Cardiac muscle cell (in vitro differentiated cells and primary cell): Measurements from ENCODE around the gene FANCI. TPM values are rescaled to one million over a fixed set of nuclear protein-coding genes. Genes with fewer than 3 reads are reported as not detected.
A peak's percentile ranks its signal among the peaks of the same experiment; 100 is the strongest.

ENCODE experiments used
- DNase-seq, 2 donors: peaks; one replicate each; pipeline versions ENCODE4 v3.0.0 to v3.0.0-alpha.2; 2010 to 2017; ENCODE audit warnings: low read depth in 1 of 2, low spot score in 1 of 2
- H3K27ac ChIP-seq: fragments of 200-600 bp; sonication (generic); 2 replicates; pipeline ENCODE4 v1.5.1; 2016
- H3K27me3 ChIP-seq: fragments of 200-600 bp; sonication (generic); 2 replicates; pipeline ENCODE4 v1.6.0; 2016; ENCODE audit warnings: control low read depth
- H3K36me3 ChIP-seq: fragments of 200-600 bp; sonication (generic); 2 replicates; pipeline ENCODE4 v1.5.1; 2016; ENCODE audit warnings: control low read depth
- H3K4me1 ChIP-seq: fragments of 200-600 bp; sonication (generic); 2 replicates; pipeline ENCODE4 v1.8.1; 2017; ENCODE audit warnings: low read depth, mild to moderate bottlenecking, mixed run types
- H3K4me3 ChIP-seq: fragments of 200-600 bp; sonication (generic); 2 replicates; pipeline ENCODE4 v1.5.1; 2016; ENCODE audit warnings: mild to moderate bottlenecking
- H3K9me3 ChIP-seq: fragments of 200-600 bp; sonication (generic); 2 replicates; pipeline ENCODE4 v1.5.1; 2017; ENCODE audit warnings: low read depth, mild to moderate bottlenecking, control low read depth
- polyA plus RNA-seq: library from polyadenylated mRNA; unstranded; fragments of >200 nt; fragmentation: Nextera tagmentation; extraction: Ambion mirVana; gene quantifications from 2 replicates; pipeline ENCODE4 v1.2.1, GENCODE V29; 2016
- total RNA-seq: library from RNA; depleted of rRNA; stranded (reverse); fragments of >200 nt; gene quantifications from 2 replicates; pipeline ENCODE4 v1.2.3, GENCODE V29; 2016
- TF ChIP-seq, protein P1 (sequence below): IDR thresholded peaks from 2 replicates; pipeline ENCODE4 v1.5.1; 2012; ENCODE audit warnings: low read depth, mild to moderate bottlenecking, low read length

The FANCI gene
- total and polyA plus RNA-seq, 2 experiments from 2014 or later, result 13.3 to 22.8 TPM

DNA sequence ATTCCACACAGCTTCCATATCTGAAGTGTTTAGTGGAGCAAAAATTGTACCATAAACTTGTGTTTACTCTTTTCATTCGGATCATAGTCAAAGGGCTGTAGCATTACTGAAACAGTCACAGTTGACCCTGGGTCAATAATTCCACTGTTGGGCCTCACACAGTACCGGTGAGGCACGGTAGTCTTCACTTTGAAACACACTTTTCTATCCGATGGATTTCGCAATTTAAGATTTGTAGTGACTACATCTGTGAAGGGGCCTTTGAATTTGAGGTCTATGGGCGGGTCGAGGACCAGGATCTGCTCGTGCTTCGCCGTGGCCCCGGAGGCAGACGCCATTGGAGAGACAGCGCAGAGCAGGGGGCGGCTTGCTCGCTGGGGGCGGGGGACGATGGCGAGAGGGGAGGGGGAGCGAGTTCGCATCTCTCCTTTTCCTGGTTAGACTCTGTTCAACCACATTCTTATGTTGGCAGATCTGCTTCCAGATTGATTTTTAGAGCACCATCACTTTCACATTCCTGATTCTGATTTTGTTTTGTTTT lies 42.2 kb upstream of the FANCI start:
- Histone ChIP-seq H3K9me3 (no peaks in the 10 kb centered on the region), H3K27me3 (no peaks in the 10 kb centered on the region), H3K4me1 (peaks cover 23% of the 10 kb centered on the region), H3K4me3 (no peak overlapping the region), H3K27ac (no peak overlapping the region), H3K36me3 (no peaks in the 10 kb centered on the region)
- TF ChIP-seq, protein P1, sequence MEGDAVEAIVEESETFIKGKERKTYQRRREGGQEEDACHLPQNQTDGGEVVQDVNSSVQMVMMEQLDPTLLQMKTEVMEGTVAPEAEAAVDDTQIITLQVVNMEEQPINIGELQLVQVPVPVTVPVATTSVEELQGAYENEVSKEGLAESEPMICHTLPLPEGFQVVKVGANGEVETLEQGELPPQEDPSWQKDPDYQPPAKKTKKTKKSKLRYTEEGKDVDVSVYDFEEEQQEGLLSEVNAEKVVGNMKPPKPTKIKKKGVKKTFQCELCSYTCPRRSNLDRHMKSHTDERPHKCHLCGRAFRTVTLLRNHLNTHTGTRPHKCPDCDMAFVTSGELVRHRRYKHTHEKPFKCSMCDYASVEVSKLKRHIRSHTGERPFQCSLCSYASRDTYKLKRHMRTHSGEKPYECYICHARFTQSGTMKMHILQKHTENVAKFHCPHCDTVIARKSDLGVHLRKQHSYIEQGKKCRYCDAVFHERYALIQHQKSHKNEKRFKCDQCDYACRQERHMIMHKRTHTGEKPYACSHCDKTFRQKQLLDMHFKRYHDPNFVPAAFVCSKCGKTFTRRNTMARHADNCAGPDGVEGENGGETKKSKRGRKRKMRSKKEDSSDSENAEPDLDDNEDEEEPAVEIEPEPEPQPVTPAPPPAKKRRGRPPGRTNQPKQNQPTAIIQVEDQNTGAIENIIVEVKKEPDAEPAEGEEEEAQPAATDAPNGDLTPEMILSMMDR, result no peak
- no peak for DNase-seq

DNA sequence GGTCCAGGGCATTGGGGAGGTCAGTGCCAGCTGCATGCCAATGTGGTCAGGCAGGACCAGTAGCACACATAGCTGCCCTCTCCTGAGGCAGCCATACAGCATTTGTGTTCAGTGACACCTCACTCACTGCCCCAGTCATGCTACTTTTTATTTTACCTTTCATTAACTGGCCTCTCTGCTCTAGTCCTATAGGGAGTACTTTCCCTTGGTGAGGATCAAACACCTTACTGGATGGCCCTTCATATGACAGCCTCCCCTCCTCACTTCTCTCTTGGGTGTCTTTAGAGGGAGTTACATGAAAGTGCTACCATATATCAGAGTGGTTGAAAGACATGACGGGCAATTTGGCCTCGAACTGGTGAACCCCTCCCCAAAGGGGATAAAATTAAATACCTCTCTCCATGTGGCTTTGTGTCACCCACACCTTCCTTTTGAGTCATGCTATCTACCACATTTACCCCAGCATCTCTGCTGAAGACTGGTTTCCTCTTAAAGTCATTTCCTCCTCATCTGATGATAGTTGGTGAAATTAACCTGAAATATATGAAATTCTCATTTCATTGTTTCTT lies 40.0 kb upstream of the FANCI start:
- DNase-seq, result no peak
- H3K4me3 ChIP-seq, result no peak overlapping the region
- peaks cover 8% of the 10 kb centered on the region for H3K4me1 ChIP-seq
- H3K9me3 ChIP-seq, result no peaks in the 10 kb centered on the region
- H3K36me3 ChIP-seq, result no peaks in the 10 kb centered on the region
- H3K27me3 ChIP-seq, result no peaks in the 10 kb centered on the region
- TF ChIP-seq, protein P1, result no peak
- H3K27ac ChIP-seq, result no peak overlapping the region

- DNase-seq, result no peak
- Histone ChIP-seq H3K9me3 (no peaks in the 10 kb centered on the region), H3K36me3 (no peaks in the 10 kb centered on the region), H3K4me1 (no peaks in the 10 kb centered on the region), H3K27me3 (no peaks in the 10 kb centered on the region), H3K4me3 (no peak overlapping the region), H3K27ac (no peak overlapping the region)
- TF ChIP-seq, protein P1, result no peak
Measured at GRCh38 chr15:89205991-89206585, 37.7 kb upstream of the FANCI start.

GRCh38 chr15:89206908-89207331 lies 36.9 kb upstream of the FANCI start:
- DNase-seq, result peak; percentile 75 to 82
- no peaks in the 10 kb centered on the region for H3K4me1 ChIP-seq
- no peaks in the 10 kb centered on the region for H3K27me3 ChIP-seq
- TF ChIP-seq, protein P1, result peak; percentile 98
- no peaks in the 10 kb centered on the region for H3K9me3 ChIP-seq
- H3K4me3 ChIP-seq, result no peak overlapping the region
- no peaks in the 10 kb centered on the region for H3K36me3 ChIP-seq
- H3K27ac ChIP-seq, result no peak overlapping the region

- no peaks in the 10 kb centered on the region for H3K4me1 ChIP-seq
- H3K27me3 ChIP-seq, result no peaks in the 10 kb centered on the region
- TF ChIP-seq, protein P1, result no peak
- H3K4me3 ChIP-seq, result no peak overlapping the region
- H3K27ac ChIP-seq, result no peak overlapping the region
- DNase-seq, result no peak
- H3K36me3 ChIP-seq, result no peaks in the 10 kb centered on the region
- no peaks in the 10 kb centered on the region for H3K9me3 ChIP-seq
Measured at GRCh38 chr15:89208256-89208655, 35.5 kb upstream of the FANCI start.
